Measurements from ENCODE around the gene CHRNB1.

- TF ChIP-seq EZH2 (IDR thresholded peaks at IDR 0.05), result no peak
- TF ChIP-seq, protein P1, sequence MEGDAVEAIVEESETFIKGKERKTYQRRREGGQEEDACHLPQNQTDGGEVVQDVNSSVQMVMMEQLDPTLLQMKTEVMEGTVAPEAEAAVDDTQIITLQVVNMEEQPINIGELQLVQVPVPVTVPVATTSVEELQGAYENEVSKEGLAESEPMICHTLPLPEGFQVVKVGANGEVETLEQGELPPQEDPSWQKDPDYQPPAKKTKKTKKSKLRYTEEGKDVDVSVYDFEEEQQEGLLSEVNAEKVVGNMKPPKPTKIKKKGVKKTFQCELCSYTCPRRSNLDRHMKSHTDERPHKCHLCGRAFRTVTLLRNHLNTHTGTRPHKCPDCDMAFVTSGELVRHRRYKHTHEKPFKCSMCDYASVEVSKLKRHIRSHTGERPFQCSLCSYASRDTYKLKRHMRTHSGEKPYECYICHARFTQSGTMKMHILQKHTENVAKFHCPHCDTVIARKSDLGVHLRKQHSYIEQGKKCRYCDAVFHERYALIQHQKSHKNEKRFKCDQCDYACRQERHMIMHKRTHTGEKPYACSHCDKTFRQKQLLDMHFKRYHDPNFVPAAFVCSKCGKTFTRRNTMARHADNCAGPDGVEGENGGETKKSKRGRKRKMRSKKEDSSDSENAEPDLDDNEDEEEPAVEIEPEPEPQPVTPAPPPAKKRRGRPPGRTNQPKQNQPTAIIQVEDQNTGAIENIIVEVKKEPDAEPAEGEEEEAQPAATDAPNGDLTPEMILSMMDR (IDR thresholded peaks at IDR 0.05), result peak; percentile 28
- TF ChIP-seq EZH2phosphoT487 (IDR thresholded peaks at IDR 0.05), result no peak
Measured at GRCh38 chr17:7444682-7445618, at the start of gene CHRNB1.
